ENCODE results near the gene SOCS7. TPM values are rescaled to one million over a fixed set of nuclear protein-coding genes. Genes with fewer than 3 reads are reported as not detected.

Gene SOCS7
- 17.8 and 27.0 TPM in 2 replicates for total RNA-seq (ENCODE audit: low replicate concordance)

- Mint-ChIP-seq H3K4me3 (peak within 1 kb of the TSS; percentile 90), H3K4me1 (peaks cover 47% of the 10 kb centered on the region), H3K27ac (peak within 1 kb of the TSS; percentile 87), H3K36me3 (peaks cover 3% of the 10 kb centered on the region), H3K9me3 (no peaks in the 10 kb centered on the region), H3K27me3 (ENCODE audit: insufficient read depth, low read depth) (no peaks in the 10 kb centered on the region)
- H3K9ac ChIP-seq: peak within 1 kb of the TSS; percentile 78
- peak within 1 kb of the TSS; percentile 95 for H3K4me2 ChIP-seq
- peaks cover 46% of the 10 kb centered on the region for H3K79me2 ChIP-seq (ENCODE audit: low read depth)
- no peak for TF ChIP-seq EZH2phosphoT487 (IDR thresholded peaks at IDR 0.05)
- TF ChIP-seq CTCF (IDR thresholded peaks at IDR 0.05): no peak
- no peak for TF ChIP-seq EZH2 (IDR thresholded peaks at IDR 0.05)
- H2AFZ ChIP-seq (replicated peaks): peak within 1 kb of the TSS; percentile 93
- peaks cover 41% of the 10 kb centered on the region for H4K20me1 ChIP-seq (ENCODE audit: low read depth)
- peak within 1 kb of the TSS; percentile 88 for H3K4me3 ChIP-seq
- H3K27me3 ChIP-seq: no peaks in the 10 kb centered on the region
- DNase-seq (ENCODE audit: low spot score): peak; percentile 96
- no peaks in the 10 kb centered on the region for H3K9me3 ChIP-seq (ENCODE audit: low read depth)
- H3F3A ChIP-seq (ENCODE audit: low read depth): peaks cover 29% of the 10 kb centered on the region
- no peaks in the 10 kb centered on the region for H3K36me3 ChIP-seq
- H3K4me1 ChIP-seq: peaks cover 31% of the 10 kb centered on the region
- peak within 1 kb of the TSS; percentile 1 for H3K27ac ChIP-seq
Measured at GRCh38 chr17:38351412-38352222, at the start of gene SOCS7. TSS of gene SOCS7 (plus strand) at chr17:38351844. CDS start at chr17:38352053, 209 bp downstream.

GRCh38 chr17:38315497-38315896 is 36.1 kb upstream of the SOCS7 start:
- no peaks in the 10 kb centered on the region for H3K4me1 Mint-ChIP-seq
- H3K9me3 Mint-ChIP-seq: no peaks in the 10 kb centered on the region
- no peak overlapping the region for H3K4me3 Mint-ChIP-seq
- no peak for DNase-seq (ENCODE audit: low spot score)
- H3K36me3 Mint-ChIP-seq: peaks cover 21% of the 10 kb centered on the region
- Histone ChIP-seq H3K4me2 (no peak overlapping the region), H3K4me1 (no peaks in the 10 kb centered on the region), H3K27ac (no peak overlapping the region), H3K27me3 (no peaks in the 10 kb centered on the region), H3K9me3 (ENCODE audit: low read depth) (no peaks in the 10 kb centered on the region), H3K36me3 (no peaks in the 10 kb centered on the region), H3K79me2 (ENCODE audit: low read depth) (no peaks in the 10 kb centered on the region), H3K9ac (no peak overlapping the region), H4K20me1 (ENCODE audit: low read depth) (no peaks in the 10 kb centered on the region), H2AFZ (replicated peaks) (no peak overlapping the region), H3F3A (ENCODE audit: low read depth) (no peaks in the 10 kb centered on the region), H3K4me3 (no peak overlapping the region)
- no peak overlapping the region for H3K27ac Mint-ChIP-seq
- no peak for TF ChIP-seq CTCF (IDR thresholded peaks at IDR 0.05)
- no peak for TF ChIP-seq EZH2phosphoT487 (IDR thresholded peaks at IDR 0.05)
- no peak for TF ChIP-seq EZH2 (IDR thresholded peaks at IDR 0.05)
- no peaks in the 10 kb centered on the region for H3K27me3 Mint-ChIP-seq (ENCODE audit: insufficient read depth, low read depth)

GRCh38 chr17:38317081-38317480 is 34.6 kb upstream of the SOCS7 start:
- Histone ChIP-seq H3K4me3 (no peak overlapping the region), H3F3A (ENCODE audit: low read depth) (peaks cover 11% of the 10 kb centered on the region), H3K9me3 (ENCODE audit: low read depth) (no peaks in the 10 kb centered on the region), H4K20me1 (ENCODE audit: low read depth) (no peaks in the 10 kb centered on the region), H3K4me2 (no peak overlapping the region), H3K36me3 (no peaks in the 10 kb centered on the region), H3K27me3 (no peaks in the 10 kb centered on the region), H3K79me2 (ENCODE audit: low read depth) (no peaks in the 10 kb centered on the region), H3K4me1 (no peaks in the 10 kb centered on the region), H3K27ac (no peak overlapping the region), H3K9ac (no peak overlapping the region), H2AFZ (replicated peaks) (no peak overlapping the region)
- no peaks in the 10 kb centered on the region for H3K27me3 Mint-ChIP-seq (ENCODE audit: insufficient read depth, low read depth)
- H3K27ac Mint-ChIP-seq: no peak overlapping the region
- H3K4me1 Mint-ChIP-seq: no peaks in the 10 kb centered on the region
- DNase-seq (ENCODE audit: low spot score): no peak
- TF ChIP-seq EZH2phosphoT487 (IDR thresholded peaks at IDR 0.05) (no peak), EZH2 (IDR thresholded peaks at IDR 0.05) (no peak), CTCF (IDR thresholded peaks at IDR 0.05) (no peak)
- H3K4me3 Mint-ChIP-seq: no peak overlapping the region
- no peaks in the 10 kb centered on the region for H3K9me3 Mint-ChIP-seq
- H3K36me3 Mint-ChIP-seq: peaks cover 28% of the 10 kb centered on the region

Measured in neural progenitor cell (in vitro differentiated cells).